ENCODE data around the gene SLC10A7.

- TF ChIP-seq TAF1 (IDR thresholded peaks at IDR 0.05; ENCODE audit: borderline replicate concordance, low read depth, low read length), result no peak
- TF ChIP-seq POLR2AphosphoS5 (IDR thresholded peaks at IDR 0.05; ENCODE audit: low read depth, low read length), result no peak
- TF ChIP-seq POLR2A (IDR thresholded peaks at IDR 0.05; ENCODE audit: low read depth, low read length), result no peak
These were observed 31.6 kb downstream of the SLC10A7 start for GRCh38 chr4:146490106-146490505.

Data from GM12892 (cell line).